K562 (cell line): ENCODE data around the gene EML2. TPM values are rescaled to one million over a fixed set of nuclear protein-coding genes. Genes with fewer than 3 reads are reported as not detected.

Source experiments
- BACH1 ChIP-seq: fragments of 200-800 bp; sonication (Bioruptor generic); IDR thresholded peaks from 2 replicates; pipeline ENCODE4 v1.6.1; 2016; ENCODE audit warnings: missing genetic modification characterization, missing compliant biosample characterization
- BMI1 ChIP-seq: fragments of 150-350 bp; IDR thresholded peaks from 2 replicates; pipeline ENCODE4 v1.6.1; 2014; ENCODE audit warnings: low read length
- CBFA2T2 ChIP-seq: fragments of 450-650 bp; conservative IDR thresholded peaks from 2 replicates; pipeline ENCODE4 v1.6.1; 2017; ENCODE audit warnings: mild to moderate bottlenecking
- CCNT2 ChIP-seq: IDR thresholded peaks from 2 replicates; pipeline ENCODE4 v1.6.1; 2011; ENCODE audit warnings: borderline replicate concordance, low read depth, mild to moderate bottlenecking, moderate library complexity, mixed read lengths, low read length; ENCODE audit not compliant: insufficient read length; ENCODE audit errors: extremely low read depth
- CREM ChIP-seq: IDR thresholded peaks from 2 replicates; pipeline ENCODE4 v1.6.1; 2014; ENCODE audit warnings: antibody characterized with exemption, low read depth
- EGR1 ChIP-seq: fragments of 450-650 bp; conservative IDR thresholded peaks from 2 replicates; pipeline ENCODE4 v1.6.1; 2017; ENCODE audit warnings: mild to moderate bottlenecking
- EWSR1 ChIP-seq: fragments of 450-650 bp; IDR thresholded peaks from 2 replicates; pipeline ENCODE4 v1.6.1; 2018; ENCODE audit warnings: borderline replicate concordance, mild to moderate bottlenecking, low read depth, moderate library complexity; ENCODE audit not compliant: partially characterized antibody
- FOSL1 ChIP-seq: fragments of 200-800 bp; sonication (Bioruptor generic); conservative IDR thresholded peaks from 2 replicates; pipeline ENCODE4 v1.6.1; 2016; ENCODE audit warnings: missing genetic modification characterization, missing compliant biosample characterization
- HNRNPLL ChIP-seq: fragments of 200-400 bp; formaldehyde crosslinking; IDR thresholded peaks from 2 replicates; pipeline ENCODE4 v1.6.1; 2017; ENCODE audit warnings: low read length, low read depth, mild to moderate bottlenecking; ENCODE audit not compliant: poor library complexity, severe bottlenecking
- KLF6 ChIP-seq: fragments of 250-450 bp; sonication (Bioruptor Pico); IDR thresholded peaks from 2 replicates; pipeline ENCODE4 v1.4.0; 2020; ENCODE audit warnings: mild to moderate bottlenecking, moderate library complexity, borderline replicate concordance
- MAFF ChIP-seq: IDR thresholded peaks from 2 replicates; pipeline ENCODE4 v1.6.1; 2012; ENCODE audit warnings: low read length, improper control_type of control experiment
- MNT ChIP-seq, 2 experiments: fragments of 450-650 bp; conservative IDR thresholded peaks; 2 replicates each; pipeline ENCODE4 v1.6.1; 2017; ENCODE audit warnings: mild to moderate bottlenecking in 2 of 2, moderate library complexity in 2 of 2
- NRF1 ChIP-seq, 2 experiments: fragments of 450-650 bp; IDR thresholded peaks in 1 of 2; conservative IDR thresholded peaks in 1 of 2; 2 replicates each; pipeline ENCODE4 v1.6.1; 2014; ENCODE audit warnings: mild to moderate bottlenecking in 2 of 2
- POLR2G ChIP-seq: fragments of 200-400 bp; formaldehyde crosslinking; IDR thresholded peaks from 2 replicates; pipeline ENCODE4 v1.6.1; 2017; ENCODE audit warnings: low read depth, mild to moderate bottlenecking, antibody characterized with exemption, low read length, moderate library complexity
- PPARD ChIP-seq: fragments of 250-450 bp; sonication (Bioruptor Pico); IDR thresholded peaks from 2 replicates; pipeline ENCODE4 v1.8.0; 2022; ENCODE audit warnings: inconsistent platforms, mild to moderate bottlenecking, moderate library complexity
- PURB ChIP-seq: sonication (generic); formaldehyde crosslinking; IDR thresholded peaks from 2 replicates; pipeline ENCODE4 v1.9.0; 2021; ENCODE audit warnings: low read depth, mild to moderate bottlenecking, missing genetic modification reagents
- RFX7 ChIP-seq: fragments of 250-450 bp; sonication (Bioruptor Pico); IDR thresholded peaks from 2 replicates; pipeline ENCODE4 v1.5.1; 2021; ENCODE audit warnings: mild to moderate bottlenecking
- THRB ChIP-seq: fragments of 450-650 bp; formaldehyde crosslinking; conservative IDR thresholded peaks from 2 replicates; pipeline ENCODE4 v1.4.0; 2022; ENCODE audit warnings: mild to moderate bottlenecking, missing genetic modification characterization
- TRIM24 ChIP-seq, 2 experiments: fragments of 450-650 bp; IDR thresholded peaks; 2 replicates each; pipeline ENCODE4 v1.6.1; 2016
- TSC22D4 ChIP-seq: fragments of 450-650 bp; IDR thresholded peaks from 2 replicates; pipeline ENCODE4 v1.6.1; 2016; ENCODE audit warnings: missing genetic modification characterization, missing biosample characterization, control low read depth
- ZNF143 ChIP-seq: sonication (generic); formaldehyde crosslinking; IDR thresholded peaks from 2 replicates; pipeline ENCODE4 v1.9.0; 2022; ENCODE audit warnings: mild to moderate bottlenecking, missing genetic modification reagents
- ZNF217 ChIP-seq: sonication (generic); formaldehyde crosslinking; IDR thresholded peaks from 2 replicates; pipeline ENCODE4 v1.8.0; 2022; ENCODE audit warnings: mild to moderate bottlenecking, missing genetic modification reagents
- ZNF444 ChIP-seq: fragments of 250-450 bp; sonication (Bioruptor Pico); IDR thresholded peaks from 2 replicates; pipeline ENCODE4 v1.4.0; 2020; ENCODE audit warnings: mild to moderate bottlenecking, moderate library complexity
- polyA plus RNA-seq, 8 experiments: library from polyadenylated mRNA; depleted of rRNA in 4 of 8; stranded (reverse) in 5 of 8; unstranded in 3 of 8; fragments of >200 nt; fragmentation: Nextera tagmentation in 2 of 8; fragmentation: Illumina TruSeq in 1 of 8; extraction: Ambion mirVana in 2 of 8; extraction: Trizol in 1 of 8; gene quantifications; 2 replicates each; pipeline versions ENCODE4 v1.2.1 to v1.2.3, GENCODE V29; 2011 to 2014; ENCODE audit warnings: inconsistent platforms in 1 of 8, missing spikeins in 1 of 8
- total RNA-seq, 7 experiments: library from RNA; depleted of rRNA in 6 of 7; stranded (reverse); fragments of >200 nt in 6 of 7; fragmentation: Illumina TruSeq in 2 of 7; extraction: Trizol in 2 of 7; gene quantifications; 2 replicates each; pipeline versions ENCODE4 v1.2.1 to v1.2.3, GENCODE V29; 2011 to 2021; ENCODE audit warnings: low replicate concordance in 1 of 7
- TF ChIP-seq, protein P1 (sequence below): fragments of 450-650 bp; formaldehyde crosslinking; IDR thresholded peaks from 2 replicates; pipeline ENCODE4 v1.4.0; 2020; ENCODE audit warnings: mild to moderate bottlenecking, moderate library complexity
- TF ChIP-seq, protein P2 (sequence below): fragments of 250-450 bp; sonication (Bioruptor Pico); IDR thresholded peaks from 2 replicates; pipeline ENCODE4 v1.8.0; 2022; ENCODE audit warnings: moderate library complexity, mild to moderate bottlenecking, inconsistent platforms

The EML2 gene
- total and polyA plus RNA-seq, 9 of the 15 experiments (the other 6 are each of a cell fraction or from before 2014, with no cell fraction given): 2.6 to 69.6 (median 24.8) TPM

DNA sequence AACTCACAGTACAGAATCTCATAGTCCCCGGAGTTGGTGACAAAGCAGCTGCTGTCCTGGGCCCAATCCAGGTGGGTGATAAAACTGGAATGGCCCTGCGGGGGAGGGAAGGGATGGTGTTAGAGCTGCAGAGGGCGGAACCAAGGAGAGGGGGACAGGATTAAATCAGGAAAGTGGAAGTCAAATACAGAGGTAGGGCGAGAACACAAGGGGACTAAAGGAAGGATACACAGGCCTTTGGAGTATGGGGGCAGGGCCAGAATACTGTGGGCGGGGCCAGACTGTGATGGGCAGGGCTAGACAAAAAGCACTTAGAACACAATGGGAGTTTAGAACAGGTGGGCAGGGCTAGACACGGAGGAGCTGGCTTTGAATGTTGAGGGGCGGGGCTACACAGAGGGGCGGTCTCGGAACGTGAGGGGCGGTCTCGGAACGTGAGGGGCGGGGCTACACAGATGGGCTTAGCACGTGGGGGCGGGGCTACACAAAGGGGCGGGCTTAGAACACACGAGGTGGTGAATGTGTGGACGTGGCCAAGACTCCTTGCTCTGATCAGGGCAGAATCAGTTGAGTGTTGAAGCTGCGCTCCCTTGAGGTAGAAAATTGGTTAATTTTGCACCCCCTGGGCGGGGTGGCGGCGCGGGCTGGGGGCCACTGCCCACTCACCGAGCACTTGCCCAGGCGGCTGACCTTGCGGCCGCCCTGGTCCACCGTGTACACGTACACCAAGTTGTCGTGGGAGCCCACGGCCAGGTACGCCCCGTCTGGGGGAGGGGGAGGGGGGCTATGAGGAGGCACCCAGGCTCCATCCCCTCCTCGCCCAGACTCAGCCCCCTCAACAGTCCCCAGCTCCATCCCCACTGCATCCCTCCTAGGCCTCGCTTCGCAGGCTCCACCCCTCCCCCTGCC lies 23.1 kb downstream of the EML2 start (continued):
- TF ChIP-seq THRB (CRISPR knock-in tag) (no peak), NRF1 (conservative IDR thresholded peaks at IDR 0.05 in 1 of 2, IDR thresholded peaks at IDR 0.05 in 1 of 2) (peak; percentile 60 to 73), RFX7 (no peak), ZNF217 (CRISPR knock-in tag) (no peak), CCNT2 (no peak), KLF6 (CRISPR knock-in tag) (no peak), CBFA2T2 (no peak), CREM (peak; percentile 45), PURB (CRISPR knock-in tag) (no peak), ZNF143 (no peak), EGR1 (peak; percentile 47; the same call in 1 of the 2 replicates), FOSL1 (tag) (no peak), MNT (conservative IDR thresholded peaks at IDR 0.05) (peak; percentile 79 to 84; a peak in 3 of 4 replicates), ZNF444 (no peak), HNRNPLL (no peak), BMI1 (no peak), BACH1 (tag) (no peak), MAFF (no peak), POLR2G (peak; percentile 87), TRIM24 (IDR thresholded peaks at IDR 0.05) (peak in 1 of 2 experiments; percentile 64; a peak in 1 of 4 replicates), TSC22D4 (tag) (no peak), PPARD (no peak), EWSR1 (no peak)
- TF ChIP-seq, protein P1, sequence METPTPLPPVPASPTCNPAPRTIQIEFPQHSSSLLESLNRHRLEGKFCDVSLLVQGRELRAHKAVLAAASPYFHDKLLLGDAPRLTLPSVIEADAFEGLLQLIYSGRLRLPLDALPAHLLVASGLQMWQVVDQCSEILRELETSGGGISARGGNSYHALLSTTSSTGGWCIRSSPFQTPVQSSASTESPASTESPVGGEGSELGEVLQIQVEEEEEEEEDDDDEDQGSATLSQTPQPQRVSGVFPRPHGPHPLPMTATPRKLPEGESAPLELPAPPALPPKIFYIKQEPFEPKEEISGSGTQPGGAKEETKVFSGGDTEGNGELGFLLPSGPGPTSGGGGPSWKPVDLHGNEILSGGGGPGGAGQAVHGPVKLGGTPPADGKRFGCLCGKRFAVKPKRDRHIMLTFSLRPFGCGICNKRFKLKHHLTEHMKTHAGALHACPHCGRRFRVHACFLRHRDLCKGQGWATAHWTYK (CRISPR knock-in tag): 0 out of 2 replicates have a peak, but pooled peaks have one; percentile 16
- TF ChIP-seq, protein P2, sequence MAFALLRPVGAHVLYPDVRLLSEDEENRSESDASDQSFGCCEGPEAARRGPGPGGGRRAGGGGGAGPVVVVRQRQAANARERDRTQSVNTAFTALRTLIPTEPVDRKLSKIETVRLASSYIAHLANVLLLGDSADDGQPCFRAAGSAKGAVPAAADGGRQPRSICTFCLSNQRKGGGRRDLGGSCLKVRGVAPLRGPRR (CRISPR knock-in tag): no peak
